ENCODE measurements around the gene PLB1.

DNA sequence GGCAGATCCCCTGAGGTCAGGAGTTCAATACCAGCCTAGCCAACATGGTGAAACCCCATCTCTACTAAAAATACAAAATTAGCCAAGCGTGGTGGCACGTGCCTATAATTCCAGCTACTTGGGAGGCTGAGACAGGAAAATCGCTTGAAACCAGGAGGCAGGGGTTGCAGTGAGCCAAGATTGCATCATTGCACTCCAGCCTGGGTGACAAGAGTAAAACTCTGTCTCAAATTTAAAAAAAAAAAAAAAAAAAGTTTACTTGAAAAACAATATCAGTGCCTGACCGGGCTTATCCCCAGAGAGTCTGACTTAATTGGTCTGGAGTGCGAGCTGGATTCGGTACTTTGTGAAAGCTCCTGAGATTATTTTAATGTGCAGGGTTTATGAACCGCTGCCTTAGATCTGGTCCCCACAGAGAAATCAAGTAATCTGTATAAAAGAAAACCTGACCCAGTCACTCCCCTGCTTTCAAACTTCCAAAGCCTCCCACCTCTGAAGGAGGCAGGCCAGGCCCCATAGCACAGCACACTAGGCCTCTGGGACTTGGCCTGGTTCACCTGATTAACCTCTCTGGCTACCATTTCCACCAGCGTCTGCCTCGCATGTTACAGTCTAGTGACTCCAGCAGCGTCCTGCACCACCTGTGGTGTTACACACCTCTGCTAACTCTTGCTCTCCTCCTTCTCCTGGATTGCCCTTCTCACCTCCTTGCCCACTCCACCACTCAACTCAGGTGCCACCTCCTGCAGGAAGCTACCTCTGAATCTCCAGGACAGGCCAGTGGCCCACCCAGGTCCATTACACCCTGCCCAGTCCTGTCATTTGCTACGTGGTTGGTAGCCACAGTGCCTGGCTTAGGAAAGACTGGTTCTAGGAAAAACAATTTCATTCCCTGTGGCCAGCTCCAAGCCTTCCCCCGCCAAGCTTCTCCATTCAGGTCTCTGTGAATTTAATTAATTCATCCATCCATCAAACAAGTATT, 141.5 kb downstream of the PLB1 start:
- TF ChIP-seq, protein P1, sequence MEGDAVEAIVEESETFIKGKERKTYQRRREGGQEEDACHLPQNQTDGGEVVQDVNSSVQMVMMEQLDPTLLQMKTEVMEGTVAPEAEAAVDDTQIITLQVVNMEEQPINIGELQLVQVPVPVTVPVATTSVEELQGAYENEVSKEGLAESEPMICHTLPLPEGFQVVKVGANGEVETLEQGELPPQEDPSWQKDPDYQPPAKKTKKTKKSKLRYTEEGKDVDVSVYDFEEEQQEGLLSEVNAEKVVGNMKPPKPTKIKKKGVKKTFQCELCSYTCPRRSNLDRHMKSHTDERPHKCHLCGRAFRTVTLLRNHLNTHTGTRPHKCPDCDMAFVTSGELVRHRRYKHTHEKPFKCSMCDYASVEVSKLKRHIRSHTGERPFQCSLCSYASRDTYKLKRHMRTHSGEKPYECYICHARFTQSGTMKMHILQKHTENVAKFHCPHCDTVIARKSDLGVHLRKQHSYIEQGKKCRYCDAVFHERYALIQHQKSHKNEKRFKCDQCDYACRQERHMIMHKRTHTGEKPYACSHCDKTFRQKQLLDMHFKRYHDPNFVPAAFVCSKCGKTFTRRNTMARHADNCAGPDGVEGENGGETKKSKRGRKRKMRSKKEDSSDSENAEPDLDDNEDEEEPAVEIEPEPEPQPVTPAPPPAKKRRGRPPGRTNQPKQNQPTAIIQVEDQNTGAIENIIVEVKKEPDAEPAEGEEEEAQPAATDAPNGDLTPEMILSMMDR (IDR thresholded peaks at IDR 0.05; ENCODE audit: low read length): no peak
- TF ChIP-seq EZH2 (optimal IDR thresholded peaks at IDR 0.05; ENCODE audit: low read depth, low read length) (no peak), EZH2phosphoT487 (IDR thresholded peaks at IDR 0.05; ENCODE audit: low read length) (no peak)

Measured in MM.1S (cell line).